Keratinocyte (primary cell): Measurements from ENCODE around the gene AGRN.

Experiments used
- EZH2 ChIP-seq: IDR thresholded peaks from one replicate; pipeline ENCODE4 v1.6.1; 2012; ENCODE audit warnings: inconsistent platforms, mild to moderate bottlenecking, low read length, moderate library complexity
- TF ChIP-seq, protein P1 (sequence below), 3 experiments: IDR thresholded peaks in 1 of 3; conservative IDR thresholded peaks in 1 of 3; optimal IDR thresholded peaks in 1 of 3; 2 replicates in 2 of 3; 3 replicates in 1 of 3; pipeline versions ENCODE3 to v1.5.1; 2011; ENCODE audit warnings: low read length in 3 of 3, mild to moderate bottlenecking in 3 of 3, moderate library complexity in 2 of 3, control low read depth in 1 of 3, inconsistent platforms in 1 of 3; ENCODE audit not compliant: insufficient read depth in 2 of 3; ENCODE audit errors: extremely low read depth in 1 of 3

DNA sequence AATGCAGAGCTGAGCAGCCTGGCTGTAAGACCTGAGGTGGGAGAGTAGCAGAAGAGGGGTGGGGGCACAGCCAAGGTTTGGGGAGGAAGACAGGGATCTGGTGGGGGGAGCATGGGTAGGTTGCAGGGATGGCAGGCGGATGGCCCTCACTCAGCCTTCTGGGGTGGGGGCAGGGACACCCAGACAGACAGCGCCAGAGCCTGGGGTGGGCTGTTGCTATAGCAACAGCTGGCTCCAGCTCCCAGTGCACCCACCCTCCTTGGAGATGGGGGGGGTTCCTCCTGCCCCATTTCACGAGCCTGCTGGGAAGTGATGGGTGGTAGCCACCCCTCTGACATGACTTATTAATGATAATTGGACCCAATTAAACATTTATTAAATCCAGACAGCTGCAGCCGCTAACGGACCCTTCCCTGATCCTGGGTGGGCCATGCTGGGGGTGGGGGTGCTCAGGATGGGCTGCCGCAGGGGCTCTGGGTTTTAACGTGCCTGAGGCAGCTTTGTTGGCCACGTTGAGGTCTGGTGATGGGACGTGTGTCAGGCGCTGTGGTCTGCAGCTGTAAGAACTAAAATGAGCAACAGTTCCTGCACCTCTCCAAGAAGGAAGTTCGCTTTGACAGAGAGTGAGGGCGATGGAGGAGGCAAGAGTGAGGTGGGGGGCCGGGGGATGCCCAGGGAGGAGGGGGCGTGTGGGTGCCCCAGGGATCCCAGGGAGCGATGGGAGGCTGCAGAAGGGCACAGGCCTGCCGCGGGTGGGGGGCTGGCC is 19.4 kb downstream of the AGRN start:
- TF ChIP-seq, protein P1, sequence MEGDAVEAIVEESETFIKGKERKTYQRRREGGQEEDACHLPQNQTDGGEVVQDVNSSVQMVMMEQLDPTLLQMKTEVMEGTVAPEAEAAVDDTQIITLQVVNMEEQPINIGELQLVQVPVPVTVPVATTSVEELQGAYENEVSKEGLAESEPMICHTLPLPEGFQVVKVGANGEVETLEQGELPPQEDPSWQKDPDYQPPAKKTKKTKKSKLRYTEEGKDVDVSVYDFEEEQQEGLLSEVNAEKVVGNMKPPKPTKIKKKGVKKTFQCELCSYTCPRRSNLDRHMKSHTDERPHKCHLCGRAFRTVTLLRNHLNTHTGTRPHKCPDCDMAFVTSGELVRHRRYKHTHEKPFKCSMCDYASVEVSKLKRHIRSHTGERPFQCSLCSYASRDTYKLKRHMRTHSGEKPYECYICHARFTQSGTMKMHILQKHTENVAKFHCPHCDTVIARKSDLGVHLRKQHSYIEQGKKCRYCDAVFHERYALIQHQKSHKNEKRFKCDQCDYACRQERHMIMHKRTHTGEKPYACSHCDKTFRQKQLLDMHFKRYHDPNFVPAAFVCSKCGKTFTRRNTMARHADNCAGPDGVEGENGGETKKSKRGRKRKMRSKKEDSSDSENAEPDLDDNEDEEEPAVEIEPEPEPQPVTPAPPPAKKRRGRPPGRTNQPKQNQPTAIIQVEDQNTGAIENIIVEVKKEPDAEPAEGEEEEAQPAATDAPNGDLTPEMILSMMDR (optimal IDR thresholded peaks at IDR 0.05 in 1 of 3, IDR thresholded peaks at IDR 0.05 in 1 of 3, conservative IDR thresholded peaks at IDR 0.05 in 1 of 3; ENCODE audit: extremely low read depth in 1 of 3, insufficient read depth in 2 of 3, low read length in 3 of 3), result no peak
- no peak for TF ChIP-seq EZH2
